ENCODE results near the gene FAM110D.

- TF ChIP-seq, protein P1, sequence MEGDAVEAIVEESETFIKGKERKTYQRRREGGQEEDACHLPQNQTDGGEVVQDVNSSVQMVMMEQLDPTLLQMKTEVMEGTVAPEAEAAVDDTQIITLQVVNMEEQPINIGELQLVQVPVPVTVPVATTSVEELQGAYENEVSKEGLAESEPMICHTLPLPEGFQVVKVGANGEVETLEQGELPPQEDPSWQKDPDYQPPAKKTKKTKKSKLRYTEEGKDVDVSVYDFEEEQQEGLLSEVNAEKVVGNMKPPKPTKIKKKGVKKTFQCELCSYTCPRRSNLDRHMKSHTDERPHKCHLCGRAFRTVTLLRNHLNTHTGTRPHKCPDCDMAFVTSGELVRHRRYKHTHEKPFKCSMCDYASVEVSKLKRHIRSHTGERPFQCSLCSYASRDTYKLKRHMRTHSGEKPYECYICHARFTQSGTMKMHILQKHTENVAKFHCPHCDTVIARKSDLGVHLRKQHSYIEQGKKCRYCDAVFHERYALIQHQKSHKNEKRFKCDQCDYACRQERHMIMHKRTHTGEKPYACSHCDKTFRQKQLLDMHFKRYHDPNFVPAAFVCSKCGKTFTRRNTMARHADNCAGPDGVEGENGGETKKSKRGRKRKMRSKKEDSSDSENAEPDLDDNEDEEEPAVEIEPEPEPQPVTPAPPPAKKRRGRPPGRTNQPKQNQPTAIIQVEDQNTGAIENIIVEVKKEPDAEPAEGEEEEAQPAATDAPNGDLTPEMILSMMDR (IDR thresholded peaks at IDR 0.05; ENCODE audit: poor library complexity), result no peak
- TF ChIP-seq EZH2phosphoT487 (IDR thresholded peaks at IDR 0.05; ENCODE audit: low read depth, severe bottlenecking, unreplicated experiment) (no peak), EZH2 (IDR thresholded peaks at IDR 0.05; ENCODE audit: borderline replicate concordance) (no peak)
Measured at GRCh38 chr1:26195805-26196204, 36.9 kb downstream of the FAM110D start.
